GM21737 (cell line): Measurements from ENCODE around the gene MSN.
"Not testable (repeated sequence)": the region's sequence is repeated elsewhere in the genome, so short reads cannot be mapped to it uniquely, and the experiment has no call there.

Experiments
- ATAC-seq: cut with Tn5 transposase; IDR thresholded peaks from one replicate; pipeline ENCODE4 v1.9.1; 2021; ENCODE audit warnings: mild to moderate bottlenecking, moderate library complexity; ENCODE audit not compliant: unreplicated experiment

The MSN gene

GRCh38 chrX:65712005-65712806, 44.8 kb downstream of the MSN start:
- no peak for ATAC-seq

GRCh38 chrX:65718538-65718937, 51.1 kb downstream of the MSN start:
- no peak for ATAC-seq

DNA sequence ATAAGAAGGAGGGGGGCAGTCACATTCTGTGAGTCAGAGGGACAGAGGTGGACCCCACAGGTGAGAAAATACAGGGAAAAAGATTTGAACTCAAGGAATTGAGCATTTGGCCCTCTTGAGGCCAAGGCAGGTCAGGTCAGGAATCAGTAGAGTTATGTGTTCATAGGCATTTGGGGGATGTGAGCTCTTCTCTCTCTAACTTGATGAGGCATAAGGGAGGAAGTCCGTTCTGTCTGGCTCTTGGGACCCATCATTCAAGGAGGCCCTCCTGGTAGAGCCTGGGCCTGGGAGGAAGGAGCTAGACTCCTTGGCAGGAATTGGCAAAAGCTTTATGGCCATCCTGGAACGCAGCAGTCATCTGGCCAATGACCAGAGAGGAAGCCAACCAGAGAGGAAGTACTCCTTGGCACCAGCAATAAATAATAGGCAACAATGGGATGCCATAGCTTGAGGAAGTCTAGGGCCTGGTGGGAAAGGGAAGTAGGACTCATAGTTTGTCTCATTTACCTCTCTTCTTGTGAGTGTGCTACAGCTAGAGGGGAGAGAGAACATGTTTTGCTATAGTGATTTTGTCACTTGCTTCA, 53.0 kb downstream of the MSN start:
- no peak for ATAC-seq

- peak; percentile 75 for ATAC-seq
Measured at GRCh38 chrX:65723706-65724105, 56.3 kb downstream of the MSN start.

DNA sequence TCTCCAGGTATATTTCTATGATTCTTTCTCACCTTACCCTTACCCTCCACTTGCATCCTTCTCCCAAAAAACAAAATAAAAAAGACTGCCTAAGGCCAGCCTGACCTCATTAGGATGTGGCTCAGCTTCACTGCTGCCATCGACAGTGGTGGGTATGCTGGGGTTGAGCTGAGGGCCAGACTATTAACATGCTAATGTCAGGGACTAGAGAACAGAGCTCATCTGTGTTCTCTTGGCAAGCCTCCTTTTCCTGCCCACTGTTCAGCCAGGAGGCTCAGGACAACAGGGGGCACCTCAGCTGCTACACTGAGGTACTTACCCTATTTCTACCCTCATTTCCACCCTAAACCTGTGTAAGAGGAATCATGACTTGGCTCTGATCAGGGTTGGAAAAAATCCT, 59.3 kb downstream of the MSN start:
- ATAC-seq: no peak

DNA sequence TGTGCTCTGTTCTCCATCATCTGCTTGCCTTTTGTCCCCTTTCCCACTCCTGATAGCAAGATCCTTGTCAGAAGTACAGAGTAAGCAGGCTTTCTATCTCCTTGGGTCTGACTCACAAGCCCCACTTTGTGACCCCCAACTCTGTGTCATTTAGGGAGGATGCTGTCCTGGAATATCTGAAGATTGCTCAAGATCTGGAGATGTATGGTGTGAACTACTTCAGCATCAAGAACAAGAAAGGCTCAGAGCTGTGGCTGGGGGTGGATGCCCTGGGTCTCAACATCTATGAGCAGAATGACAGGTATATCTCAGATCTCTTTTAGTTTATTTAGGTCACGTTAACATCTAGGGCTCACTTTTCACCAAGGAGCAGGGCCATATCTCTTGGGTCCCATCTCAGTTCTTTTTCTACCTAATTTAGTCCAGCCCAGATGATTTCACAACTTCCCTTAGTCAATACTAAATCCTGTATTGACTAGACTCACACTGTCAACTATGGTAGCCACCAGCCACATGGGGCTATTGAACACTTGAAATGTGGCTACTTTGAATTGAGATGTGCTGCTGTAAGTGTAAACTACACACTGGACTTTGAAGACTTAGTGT, 64.3 kb downstream of the MSN start:
- ATAC-seq: no peak

DNA sequence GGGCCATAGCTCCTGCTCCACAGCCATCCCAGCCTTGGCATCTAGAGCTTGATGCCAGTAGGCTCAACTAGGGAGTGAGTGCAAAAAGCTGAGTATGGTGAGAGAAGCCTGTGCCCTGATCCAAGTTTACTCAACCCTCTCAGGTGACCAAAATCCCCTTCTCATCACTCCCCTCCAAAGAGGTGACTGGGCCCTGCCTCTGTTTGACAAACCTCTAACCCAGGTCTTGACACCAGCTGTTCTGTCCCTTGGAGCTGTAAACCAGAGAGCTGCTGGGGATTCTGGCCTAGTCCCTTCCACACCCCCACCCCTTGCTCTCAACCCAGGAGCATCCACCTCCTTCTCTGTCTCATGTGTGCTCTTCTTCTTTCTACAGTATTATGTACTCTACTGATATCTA, 73.5 kb downstream of the MSN start:
- ATAC-seq: no peak

- no peak for ATAC-seq
Measured at GRCh38 chrX:65741823-65742222, 74.4 kb downstream of the MSN start.

- no peak for ATAC-seq
Measured at GRCh38 chrX:65744965-65745364, 77.5 kb downstream of the MSN start.

DNA sequence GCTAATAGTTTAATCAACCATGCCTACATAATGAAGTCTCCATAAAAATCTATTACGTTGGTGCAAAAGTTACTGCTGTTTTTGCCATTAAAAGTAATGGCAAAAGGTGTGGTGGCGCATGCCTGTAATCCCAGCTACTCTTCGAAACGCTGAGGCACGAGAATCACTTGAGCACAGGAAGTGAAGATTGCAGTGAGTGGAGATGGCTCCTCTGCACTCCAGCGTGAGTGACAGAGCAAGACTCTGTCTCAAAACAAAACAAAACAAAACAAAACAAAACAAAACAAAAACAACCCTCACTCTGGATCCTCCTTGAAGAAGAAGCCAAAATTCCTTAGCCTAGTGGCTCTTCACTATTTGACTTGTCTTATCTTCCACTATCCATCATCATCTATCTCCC, 78.0 kb downstream of the MSN start:
- no peak for ATAC-seq

- no peak for ATAC-seq
Measured at GRCh38 chrX:65745992-65746391, 78.5 kb downstream of the MSN start.

GRCh38 chrX:65750674-65751469, 83.4 kb downstream of the MSN start:
- ATAC-seq: peak; percentile 93

GRCh38 chrX:65751519-65751918, 84.1 kb downstream of the MSN start:
- ATAC-seq: no peak

GRCh38 chrX:65752294-65752693, 84.8 kb downstream of the MSN start:
- no peak for ATAC-seq

DNA sequence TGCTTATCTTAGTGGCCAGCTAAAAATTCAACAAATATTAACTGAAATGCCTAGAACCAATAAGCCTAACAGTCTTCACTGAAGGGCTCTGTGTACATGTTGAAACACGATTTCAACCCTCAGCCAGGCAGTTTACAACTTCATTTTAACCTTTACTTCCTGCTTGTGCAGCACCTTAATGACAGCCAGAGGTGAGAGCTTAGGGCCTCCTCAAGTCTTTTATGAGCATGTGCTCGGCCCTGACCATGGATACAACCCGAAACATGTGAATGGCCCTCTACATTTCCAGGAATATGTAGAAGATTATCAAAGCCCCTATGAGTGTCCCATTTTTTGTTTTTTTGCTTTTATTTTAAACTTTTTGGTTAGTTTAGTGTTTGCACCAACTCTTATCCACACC, 88.3 kb downstream of the MSN start:
- ATAC-seq: no peak

DNA sequence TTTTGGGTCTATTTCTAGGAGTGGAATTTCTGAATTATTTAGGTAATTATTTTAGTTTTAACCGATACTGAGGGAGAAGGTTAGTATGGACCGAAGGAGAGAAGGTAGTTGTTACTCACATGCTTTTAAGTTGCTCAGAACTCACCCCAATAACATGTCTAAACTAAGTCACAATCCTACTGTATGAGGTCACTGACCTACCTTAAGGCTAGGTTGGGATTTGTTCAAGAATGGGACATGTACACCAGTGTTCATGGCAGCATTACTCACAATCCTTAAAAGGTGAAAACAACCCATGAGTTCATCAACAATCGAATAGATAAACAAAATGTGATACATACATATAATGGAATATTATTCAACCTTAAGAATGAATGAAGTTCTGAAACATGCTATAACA, 90.5 kb downstream of the MSN start:
- ATAC-seq: no peak

DNA sequence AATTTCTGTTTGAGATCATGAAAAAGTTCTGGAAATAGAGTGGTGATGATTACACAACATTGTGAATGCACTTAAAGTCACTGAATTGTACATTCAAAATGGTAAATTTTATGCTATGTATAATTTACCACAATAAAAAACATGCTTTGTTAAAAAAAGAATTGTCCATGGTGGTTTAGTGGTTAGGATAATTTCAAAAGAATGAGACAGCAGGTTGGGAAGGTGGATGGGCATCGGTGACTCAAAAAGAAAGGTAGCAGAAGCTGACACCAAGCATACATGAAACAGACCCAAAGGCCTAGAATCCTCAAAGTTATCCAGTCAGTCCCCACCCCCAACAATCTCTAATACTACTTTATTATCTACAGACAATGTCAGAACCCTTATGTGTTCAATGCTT, 91.1 kb downstream of the MSN start:
- ATAC-seq: no peak

DNA sequence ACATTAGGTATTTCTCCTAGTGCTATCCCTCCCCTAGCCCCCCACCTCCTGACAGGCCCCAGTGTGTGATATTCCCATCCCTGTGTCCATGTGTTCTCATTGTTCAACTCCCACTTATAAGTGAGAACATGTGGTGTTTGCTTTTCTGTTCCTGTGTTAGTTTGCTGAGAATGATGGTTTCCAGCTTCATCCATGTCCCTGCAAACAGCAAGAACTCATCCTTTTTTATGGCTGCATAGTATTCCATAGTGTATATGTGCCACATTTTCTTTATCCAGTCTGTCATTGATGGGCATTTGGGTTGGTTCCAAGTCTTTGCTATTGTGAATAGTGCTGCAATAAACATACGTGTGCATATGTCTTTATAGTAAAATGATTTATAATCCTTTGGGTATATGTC, 92.1 kb downstream of the MSN start:
- not testable (repeated sequence) for ATAC-seq

GRCh38 chrX:65769564-65770292, 102.3 kb downstream of the MSN start:
- no peak for ATAC-seq

DNA sequence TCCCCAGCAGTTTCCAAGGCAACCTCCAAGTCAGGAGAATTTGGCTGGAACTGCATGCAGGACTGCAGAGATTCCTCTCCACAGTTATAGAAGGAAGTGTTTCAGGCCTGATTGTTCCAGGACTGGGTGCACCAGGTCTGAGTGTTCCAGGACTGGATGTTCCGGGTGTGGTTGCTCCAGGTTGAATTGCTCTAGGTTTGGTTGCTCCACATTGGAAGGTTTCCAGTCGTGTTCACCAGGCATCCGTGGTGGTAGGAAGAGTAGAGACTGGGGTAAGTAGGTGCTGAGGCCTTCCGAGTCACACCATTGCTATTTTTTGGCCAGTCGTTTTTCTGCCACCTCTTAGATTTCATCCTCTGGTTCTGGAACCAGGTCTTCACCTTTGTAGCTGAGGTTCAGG, 105.4 kb downstream of the MSN start:
- ATAC-seq: no peak

DNA sequence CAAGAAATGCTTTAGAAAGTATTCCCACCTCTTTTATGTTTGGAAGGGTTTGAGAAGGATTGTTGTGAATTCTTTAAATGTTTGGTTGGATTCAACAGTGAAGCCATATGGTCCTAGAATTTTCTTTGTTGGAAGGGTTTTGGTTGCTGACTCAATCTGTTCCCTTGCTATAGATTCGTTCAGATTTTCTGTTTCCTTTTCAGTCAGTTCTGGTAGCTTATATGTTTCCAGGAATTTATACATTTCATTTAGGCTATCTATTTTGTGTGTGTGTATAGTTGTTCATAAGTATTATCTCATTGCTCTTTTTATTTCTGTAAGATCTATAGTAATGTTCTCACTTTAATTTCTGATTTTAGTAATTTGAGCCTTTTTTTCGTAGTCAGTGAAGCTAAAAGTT, 114.4 kb downstream of the MSN start:
- no peak for ATAC-seq
